Caki2 (cell line): ENCODE results near the gene CHST2. TPM values are rescaled to one million over a fixed set of nuclear protein-coding genes. Genes with fewer than 3 reads are reported as not detected.

Source experiments
- total RNA-seq: library from RNA; depleted of rRNA; stranded (reverse); fragments of >200 nt; shearing (Covaris generic); gene quantifications from 2 replicates; pipeline ENCODE4 v1.2.3, GENCODE V29; 2014; ENCODE audit warnings: low replicate concordance; rRNA removed

The CHST2 gene
- total RNA-seq, 1 experiment from 2014 or later = 13.1 TPM

Other genes starting within 250 kb of the CHST2 start
- gene PCOLCE2, start 230.7 kb upstream of the CHST2 start, total RNA-seq = 70.4 and 88.2 TPM in 2 replicates
- gene PAQR9, start 156.1 kb upstream of the CHST2 start, total RNA-seq = 0.03 TPM in 1 of 2 replicates, not detected in the other
- 34.3 and 36.3 TPM in 2 replicates for gene U2SURP, start 118.2 kb upstream of the CHST2 start, total RNA-seq